Measurements from ENCODE around the gene ADAMTSL1.

Gene ADAMTSL1

DNA sequence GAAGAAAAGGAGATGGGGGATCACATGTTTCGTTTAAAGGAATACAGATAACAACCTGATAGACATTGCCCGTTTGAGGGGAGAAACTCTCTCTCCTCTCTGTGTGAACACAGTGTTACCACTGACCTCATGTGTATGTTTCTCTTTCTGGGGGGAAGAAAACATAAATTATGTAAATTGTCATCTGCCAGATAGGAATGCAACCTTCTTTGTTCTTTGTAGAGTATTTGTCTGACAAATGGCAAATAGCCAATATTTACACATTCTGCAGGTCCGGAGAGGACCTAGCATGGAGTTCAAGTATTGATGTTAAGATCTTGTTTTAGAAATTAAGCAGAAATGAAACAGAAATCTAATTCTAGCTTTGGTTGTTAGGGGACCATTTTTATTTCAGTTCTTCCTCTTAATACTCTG, 282.8 kb downstream of the ADAMTSL1 start:
- DNase-seq (ENCODE audit: low spot score in 2 of 2), result no peak
- H3K9me3 Mint-ChIP-seq, result no peaks in the 10 kb centered on the region

DNA sequence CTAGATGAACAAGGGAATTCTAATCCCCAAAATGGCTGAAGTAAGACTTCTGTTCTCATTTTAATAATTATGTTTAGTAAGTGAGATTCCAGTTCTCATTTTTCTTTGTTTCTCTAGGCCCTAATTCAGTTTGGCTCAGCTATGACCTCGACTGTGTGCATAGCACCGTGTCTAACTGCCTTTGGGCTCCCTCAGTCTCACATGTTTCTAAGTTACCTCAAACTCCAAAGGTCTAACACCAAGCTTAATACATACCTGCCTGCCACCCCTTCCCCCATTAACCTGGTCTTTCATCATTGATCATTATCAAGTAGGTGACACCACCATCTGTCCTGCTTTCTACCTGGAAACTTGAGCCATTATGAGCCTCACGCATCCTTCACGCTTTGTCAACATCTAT, 285.9 kb downstream of the ADAMTSL1 start:
- ATAC-seq (replicated peaks; ENCODE audit: extremely low read depth, poor library complexity, severe bottlenecking) (no peak), DNase-seq (ENCODE audit: low spot score in 2 of 2) (no peak)
- H3K27me3 Mint-ChIP-seq, result no peaks in the 10 kb centered on the region
- no peaks in the 10 kb centered on the region for H3K36me3 Mint-ChIP-seq (ENCODE audit: insufficient read depth)
- H3K27ac Mint-ChIP-seq (ENCODE audit: low read depth), result no peak overlapping the region
- H3K9me3 Mint-ChIP-seq, result no peaks in the 10 kb centered on the region
- no peaks in the 10 kb centered on the region for H3K4me1 Mint-ChIP-seq
- H3K4me3 Mint-ChIP-seq, result no peak overlapping the region

More for the DNA sequence above, 282.8 kb downstream of the ADAMTSL1 start:
- Mint-ChIP-seq H3K4me1 (no peaks in the 10 kb centered on the region), H3K27ac (ENCODE audit: low read depth) (no peak overlapping the region), H3K27me3 (no peaks in the 10 kb centered on the region), H3K4me3 (no peak overlapping the region), H3K36me3 (ENCODE audit: insufficient read depth) (no peaks in the 10 kb centered on the region)
- no peak for ATAC-seq (replicated peaks; ENCODE audit: extremely low read depth, poor library complexity, severe bottlenecking)

DNA sequence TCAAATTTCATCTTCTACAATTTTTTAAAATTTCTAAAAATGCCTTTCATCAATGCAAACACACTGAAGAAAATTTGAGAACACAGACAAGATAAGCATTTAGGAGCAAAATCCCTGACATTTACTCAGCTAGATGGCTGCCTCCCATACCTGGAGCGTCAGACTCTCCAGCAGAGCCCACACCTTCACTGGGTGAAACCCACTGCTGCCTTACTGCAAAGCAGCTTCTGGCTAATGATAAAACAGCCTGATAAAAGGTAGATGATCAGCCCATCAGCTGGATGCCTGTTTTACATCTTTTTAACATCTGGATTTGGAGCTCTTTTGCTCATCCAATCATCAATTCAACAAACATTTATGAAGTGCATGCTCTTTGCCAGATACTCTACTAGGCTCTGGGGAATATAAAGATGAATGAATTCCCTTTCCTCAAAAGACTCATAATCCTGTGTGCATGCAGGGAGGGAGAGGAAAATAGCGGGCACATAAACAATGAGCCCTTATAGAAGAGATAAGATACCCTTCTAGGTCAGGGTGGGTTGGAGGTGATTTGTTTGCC, 287.9 kb downstream of the ADAMTSL1 start:
- no peak overlapping the region for H3K4me3 Mint-ChIP-seq
- no peak for ATAC-seq (replicated peaks; ENCODE audit: extremely low read depth, poor library complexity, severe bottlenecking)
- H3K27me3 Mint-ChIP-seq, result peaks cover 16% of the 10 kb centered on the region

DNA sequence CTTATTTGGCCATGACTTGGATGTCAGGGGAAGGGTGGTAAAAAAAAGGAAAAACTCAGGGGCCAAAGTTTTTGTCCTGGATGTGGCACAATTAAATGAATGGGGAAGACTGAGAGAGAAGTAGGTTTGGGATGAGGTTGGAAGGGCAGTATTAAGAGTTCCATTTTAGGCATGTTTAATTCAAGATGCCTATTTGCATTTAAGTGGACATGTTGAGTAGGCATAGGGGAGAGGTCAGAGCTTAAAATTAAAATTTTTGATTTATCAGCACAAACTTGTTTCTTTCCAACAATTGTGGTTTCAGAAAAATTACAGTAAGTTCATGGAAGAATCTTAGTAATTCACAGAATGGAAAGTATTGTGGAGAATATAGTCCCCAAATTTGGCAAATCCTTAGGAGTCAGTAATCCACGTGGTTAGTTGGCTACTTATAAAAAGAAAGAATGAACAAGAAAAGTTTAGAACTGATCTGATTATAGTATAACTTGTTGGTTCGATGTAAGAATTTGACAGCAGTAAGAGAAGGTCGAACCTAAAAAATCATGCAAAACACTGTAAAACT, 293.1 kb downstream of the ADAMTSL1 start:
- ATAC-seq (replicated peaks; ENCODE audit: extremely low read depth, poor library complexity, severe bottlenecking), result no peak
- Mint-ChIP-seq H3K9me3 (no peaks in the 10 kb centered on the region), H3K36me3 (ENCODE audit: insufficient read depth) (no peaks in the 10 kb centered on the region), H3K27ac (ENCODE audit: low read depth) (no peak overlapping the region), H3K4me1 (no peaks in the 10 kb centered on the region), H3K4me3 (no peak overlapping the region), H3K27me3 (peaks cover 49% of the 10 kb centered on the region)
- no peak for DNase-seq (ENCODE audit: low spot score in 2 of 2)

More for the DNA sequence above, 287.9 kb downstream of the ADAMTSL1 start:
- no peaks in the 10 kb centered on the region for H3K4me1 Mint-ChIP-seq
- H3K36me3 Mint-ChIP-seq (ENCODE audit: insufficient read depth), result no peaks in the 10 kb centered on the region
- H3K9me3 Mint-ChIP-seq, result no peaks in the 10 kb centered on the region
- DNase-seq (ENCODE audit: low spot score in 2 of 2), result no peak
- H3K27ac Mint-ChIP-seq (ENCODE audit: low read depth), result no peak overlapping the region

DNA sequence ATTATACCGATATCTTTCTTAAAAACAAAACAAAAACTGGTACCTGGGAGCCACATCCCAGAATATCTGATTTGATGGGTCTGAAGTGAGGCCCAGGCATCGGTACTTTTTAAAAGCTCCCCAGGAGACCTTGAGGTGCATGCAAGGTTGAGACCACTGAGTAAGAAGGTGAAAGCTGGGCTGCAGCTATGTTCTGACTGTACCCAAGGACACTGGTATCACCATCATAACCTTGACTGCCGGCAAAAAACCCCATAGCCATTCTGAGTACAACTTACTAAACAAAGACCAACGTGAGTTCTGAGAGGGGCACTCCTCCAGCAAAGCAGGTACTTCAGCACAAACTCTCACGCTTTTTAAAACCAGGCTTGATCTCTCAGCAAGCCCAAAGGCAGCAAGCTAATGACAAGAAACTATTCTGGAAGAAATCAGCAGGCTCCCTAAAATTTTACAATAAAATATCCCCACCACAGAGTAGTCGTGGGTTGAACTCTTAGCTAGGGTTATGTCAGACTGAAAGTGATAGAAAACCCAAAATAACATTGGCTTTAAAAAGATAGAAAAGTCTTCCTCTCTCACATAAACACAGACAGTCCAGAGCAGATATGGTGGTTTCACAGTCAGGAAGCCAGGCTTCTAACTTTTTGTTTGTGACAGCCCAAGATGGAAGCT, 295.1 kb downstream of the ADAMTSL1 start:
- no peaks in the 10 kb centered on the region for H3K4me1 Mint-ChIP-seq
- no peak for DNase-seq (ENCODE audit: low spot score in 2 of 2)
- H3K27me3 Mint-ChIP-seq, result peaks cover 53% of the 10 kb centered on the region
- H3K4me3 Mint-ChIP-seq, result no peak overlapping the region
- ATAC-seq (replicated peaks; ENCODE audit: extremely low read depth, poor library complexity, severe bottlenecking), result no peak
- H3K36me3 Mint-ChIP-seq (ENCODE audit: insufficient read depth), result no peaks in the 10 kb centered on the region
- H3K9me3 Mint-ChIP-seq, result no peaks in the 10 kb centered on the region
- H3K27ac Mint-ChIP-seq (ENCODE audit: low read depth), result no peak overlapping the region

DNA sequence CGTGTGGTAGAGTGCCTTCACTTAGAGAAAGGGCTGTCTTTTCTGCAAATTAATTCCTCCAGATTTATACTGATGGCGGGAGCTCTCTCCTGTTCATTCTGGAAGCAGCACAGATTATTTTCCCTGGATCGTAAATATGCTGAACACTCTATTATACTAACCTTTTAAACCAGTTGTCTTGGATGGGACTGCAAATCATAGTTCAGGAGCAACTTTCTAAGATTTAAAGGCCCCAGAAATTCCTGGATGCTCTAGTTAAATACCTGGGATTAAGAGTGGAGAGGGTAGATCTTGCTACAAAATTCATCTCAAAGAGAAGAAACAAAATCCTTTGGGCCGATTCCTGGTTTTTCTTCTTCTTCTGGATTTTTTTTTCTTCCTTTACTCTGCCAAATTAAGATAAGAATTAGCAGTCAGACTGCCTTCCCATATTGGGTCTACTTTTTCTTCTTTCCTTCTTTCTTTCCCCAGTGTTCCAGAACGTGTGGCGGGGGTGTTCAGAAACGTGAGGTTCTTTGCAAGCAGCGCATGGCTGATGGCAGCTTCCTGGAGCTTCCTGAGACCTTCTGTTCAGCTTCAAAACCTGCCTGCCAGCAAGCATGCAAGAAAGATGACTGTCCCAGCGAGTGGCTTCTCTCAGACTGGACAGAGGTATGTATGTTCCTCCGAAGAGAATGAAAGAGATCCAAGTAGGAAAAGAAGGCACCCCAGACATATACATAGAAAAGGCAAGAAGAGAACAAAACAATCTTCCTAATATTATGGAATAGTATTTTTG, 296.4 kb downstream of the ADAMTSL1 start:
- Mint-ChIP-seq H3K4me3 (no peak overlapping the region), H3K9me3 (no peaks in the 10 kb centered on the region), H3K27me3 (peaks cover 52% of the 10 kb centered on the region), H3K4me1 (no peaks in the 10 kb centered on the region), H3K36me3 (ENCODE audit: insufficient read depth) (peaks cover 2% of the 10 kb centered on the region), H3K27ac (ENCODE audit: low read depth) (no peak overlapping the region)
- no peak for DNase-seq (ENCODE audit: low spot score in 2 of 2)
- ATAC-seq (replicated peaks; ENCODE audit: extremely low read depth, poor library complexity, severe bottlenecking), result no peak

DNA sequence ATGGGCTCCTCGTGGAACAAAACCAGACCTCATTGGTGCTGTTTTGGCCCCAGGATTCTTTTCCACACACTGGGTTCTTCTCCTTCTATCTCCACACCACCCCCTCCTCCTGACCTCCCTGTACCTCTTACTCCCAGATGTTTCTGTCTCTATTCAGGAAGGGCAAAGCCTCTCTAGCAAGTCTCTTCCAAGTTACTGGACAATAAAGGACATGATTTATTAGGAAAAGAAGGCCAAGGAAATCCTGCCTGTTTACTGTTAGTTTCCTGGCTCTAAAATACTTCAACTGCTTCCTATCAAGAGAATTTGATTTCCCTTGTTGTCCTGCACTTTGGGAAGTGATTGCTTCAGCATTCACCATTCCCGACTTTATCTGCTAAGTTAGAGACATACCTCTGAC, 297.1 kb downstream of the ADAMTSL1 start:
- no peaks in the 10 kb centered on the region for H3K9me3 Mint-ChIP-seq
- H3K36me3 Mint-ChIP-seq (ENCODE audit: insufficient read depth), result peaks cover 2% of the 10 kb centered on the region
- H3K27me3 Mint-ChIP-seq, result peaks cover 45% of the 10 kb centered on the region
- no peak overlapping the region for H3K4me3 Mint-ChIP-seq
- no peak overlapping the region for H3K27ac Mint-ChIP-seq (ENCODE audit: low read depth)
- ATAC-seq (replicated peaks; ENCODE audit: extremely low read depth, poor library complexity, severe bottlenecking), result no peak
- DNase-seq (ENCODE audit: low spot score in 2 of 2), result no peak
- no peaks in the 10 kb centered on the region for H3K4me1 Mint-ChIP-seq

DNA sequence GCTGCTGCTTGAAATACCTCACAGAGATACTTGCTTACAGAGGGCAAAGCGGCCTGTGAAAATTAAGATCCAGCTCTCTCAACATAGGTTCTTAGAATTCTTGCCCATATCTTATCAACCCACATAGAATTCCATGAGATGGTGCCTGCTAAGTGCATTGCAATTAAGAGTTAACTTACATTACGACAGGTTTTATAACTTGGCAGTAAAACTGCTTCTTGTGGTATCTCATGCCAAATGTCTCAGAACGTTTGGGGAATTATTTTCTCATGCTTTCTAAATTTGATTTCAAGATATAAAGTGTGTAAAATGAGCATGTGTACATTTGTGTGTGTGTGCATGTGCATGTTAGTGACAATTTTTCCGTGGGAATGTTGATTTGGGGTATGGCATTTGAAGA, 297.8 kb downstream of the ADAMTSL1 start:
- no peak for DNase-seq (ENCODE audit: low spot score in 2 of 2)
- Mint-ChIP-seq H3K4me3 (no peak overlapping the region), H3K27me3 (peaks cover 45% of the 10 kb centered on the region), H3K9me3 (no peaks in the 10 kb centered on the region), H3K27ac (ENCODE audit: low read depth) (no peak overlapping the region), H3K4me1 (no peaks in the 10 kb centered on the region), H3K36me3 (ENCODE audit: insufficient read depth) (peaks cover 2% of the 10 kb centered on the region)
- no peak for ATAC-seq (replicated peaks; ENCODE audit: extremely low read depth, poor library complexity, severe bottlenecking)

DNA sequence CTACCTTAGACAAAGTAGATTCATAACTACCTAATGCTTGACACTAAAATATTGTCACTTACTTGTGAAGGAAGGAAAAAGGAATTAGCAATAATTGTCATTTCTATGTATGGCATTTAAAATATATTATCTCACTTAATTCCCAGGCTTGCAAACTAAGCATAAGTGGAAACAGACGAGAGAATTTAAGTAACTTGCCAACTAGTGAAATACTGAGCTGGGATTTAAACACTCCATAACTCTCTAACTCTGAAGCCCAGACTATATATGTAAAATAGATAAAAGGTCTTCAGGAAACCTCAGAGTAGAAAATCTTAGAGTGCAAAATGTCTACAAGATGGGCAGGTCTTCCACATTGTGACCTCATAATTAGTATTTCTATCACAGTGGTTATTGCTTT, 301.3 kb downstream of the ADAMTSL1 start:
- DNase-seq (ENCODE audit: low spot score in 2 of 2) (no peak), ATAC-seq (replicated peaks; ENCODE audit: extremely low read depth, poor library complexity, severe bottlenecking) (no peak)
- Mint-ChIP-seq H3K27me3 (peaks cover 39% of the 10 kb centered on the region), H3K4me1 (no peaks in the 10 kb centered on the region), H3K9me3 (no peaks in the 10 kb centered on the region), H3K27ac (ENCODE audit: low read depth) (no peak overlapping the region), H3K4me3 (no peak overlapping the region), H3K36me3 (ENCODE audit: insufficient read depth) (peaks cover 2% of the 10 kb centered on the region)

DNA sequence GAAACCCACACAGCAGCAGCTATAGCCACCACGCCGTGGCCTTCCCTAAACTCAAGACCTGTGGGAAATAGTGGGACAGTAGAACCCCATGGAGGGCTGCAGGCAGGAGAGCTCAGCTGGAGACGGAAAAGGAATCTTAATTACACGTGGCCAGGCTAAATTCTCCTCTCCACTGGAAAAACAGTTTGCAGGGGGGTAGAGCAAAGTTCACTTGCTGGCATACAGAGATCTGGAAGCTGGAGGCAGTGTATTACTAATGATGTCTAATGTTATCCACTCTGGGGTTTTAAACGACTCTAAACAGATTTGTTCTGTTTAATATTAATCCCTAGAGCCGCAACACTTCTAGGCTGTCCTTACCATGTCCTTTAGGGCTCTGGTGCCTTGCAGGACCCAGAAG, 302.0 kb downstream of the ADAMTSL1 start:
- Mint-ChIP-seq H3K36me3 (ENCODE audit: insufficient read depth) (peaks cover 2% of the 10 kb centered on the region), H3K27ac (ENCODE audit: low read depth) (no peak overlapping the region), H3K4me3 (no peak overlapping the region), H3K27me3 (peaks cover 32% of the 10 kb centered on the region), H3K4me1 (no peaks in the 10 kb centered on the region), H3K9me3 (no peaks in the 10 kb centered on the region)
- DNase-seq (ENCODE audit: low spot score in 2 of 2) (no peak), ATAC-seq (replicated peaks; ENCODE audit: extremely low read depth, poor library complexity, severe bottlenecking) (no peak)

DNA sequence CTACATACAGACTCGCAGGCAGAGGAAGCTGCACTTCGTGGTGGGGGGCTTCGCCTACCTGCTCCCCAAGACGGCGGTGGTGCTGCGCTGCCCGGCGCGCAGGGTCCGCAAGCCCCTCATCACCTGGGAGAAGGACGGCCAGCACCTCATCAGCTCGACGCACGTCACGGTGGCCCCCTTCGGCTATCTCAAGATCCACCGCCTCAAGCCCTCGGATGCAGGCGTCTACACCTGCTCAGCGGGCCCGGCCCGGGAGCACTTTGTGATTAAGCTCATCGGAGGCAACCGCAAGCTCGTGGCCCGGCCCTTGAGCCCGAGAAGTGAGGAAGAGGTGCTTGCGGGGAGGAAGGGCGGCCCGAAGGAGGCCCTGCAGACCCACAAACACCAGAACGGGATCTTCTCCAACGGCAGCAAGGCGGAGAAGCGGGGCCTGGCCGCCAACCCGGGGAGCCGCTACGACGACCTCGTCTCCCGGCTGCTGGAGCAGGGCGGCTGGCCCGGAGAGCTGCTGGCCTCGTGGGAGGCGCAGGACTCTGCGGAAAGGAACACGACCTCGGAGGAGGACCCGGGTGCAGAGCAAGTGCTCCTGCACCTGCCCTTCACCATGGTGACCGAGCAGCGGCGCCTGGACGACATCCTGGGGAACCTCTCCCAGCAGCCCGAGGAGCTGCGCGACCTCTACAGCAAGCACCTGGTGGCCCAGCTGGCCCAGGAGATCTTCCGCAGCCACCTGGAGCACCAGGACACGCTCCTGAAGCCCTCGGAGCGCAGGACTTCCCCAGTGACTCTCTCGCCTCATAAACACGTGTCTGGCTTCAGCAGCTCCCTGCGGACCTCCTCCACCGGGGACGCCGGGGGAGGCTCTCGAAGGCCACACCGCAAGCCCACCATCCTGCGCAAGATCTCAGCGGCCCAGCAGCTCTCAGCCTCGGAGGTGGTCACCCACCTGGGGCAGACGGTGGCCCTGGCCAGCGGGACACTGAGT, 303.2 kb downstream of the ADAMTSL1 start:
- Mint-ChIP-seq H3K27me3 (peaks cover 20% of the 10 kb centered on the region), H3K9me3 (no peaks in the 10 kb centered on the region), H3K36me3 (ENCODE audit: insufficient read depth) (peaks cover 2% of the 10 kb centered on the region), H3K4me1 (no peaks in the 10 kb centered on the region), H3K4me3 (no peak overlapping the region), H3K27ac (ENCODE audit: low read depth) (no peak overlapping the region)
- DNase-seq (ENCODE audit: low spot score in 2 of 2) (no peak), ATAC-seq (replicated peaks; ENCODE audit: extremely low read depth, poor library complexity, severe bottlenecking) (no peak)

DNA sequence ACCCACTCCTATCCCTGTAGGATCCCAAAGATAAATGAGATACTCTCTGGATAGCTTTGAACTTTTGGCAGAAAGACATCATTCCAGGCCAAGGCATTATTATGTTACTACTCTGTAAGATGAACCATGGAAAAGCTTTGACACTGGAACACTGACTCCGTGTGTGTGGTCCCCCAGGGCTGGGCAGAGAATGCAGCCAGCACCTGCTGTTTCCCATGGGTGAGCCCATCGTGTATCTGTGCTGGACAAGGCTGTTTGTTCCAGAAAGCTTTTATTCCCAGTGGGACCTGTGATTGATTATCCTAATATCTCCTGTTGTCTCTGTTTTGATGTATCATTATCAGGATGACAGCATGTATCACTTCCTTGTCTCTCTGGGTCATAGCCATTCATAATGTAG, 304.2 kb downstream of the ADAMTSL1 start:
- DNase-seq (ENCODE audit: low spot score in 2 of 2), result no peak
- no peak overlapping the region for H3K27ac Mint-ChIP-seq (ENCODE audit: low read depth)
- peaks cover 26% of the 10 kb centered on the region for H3K27me3 Mint-ChIP-seq
- H3K9me3 Mint-ChIP-seq, result no peaks in the 10 kb centered on the region
- no peaks in the 10 kb centered on the region for H3K4me1 Mint-ChIP-seq
- peaks cover 2% of the 10 kb centered on the region for H3K36me3 Mint-ChIP-seq (ENCODE audit: insufficient read depth)
- no peak overlapping the region for H3K4me3 Mint-ChIP-seq
- ATAC-seq (replicated peaks; ENCODE audit: extremely low read depth, poor library complexity, severe bottlenecking), result no peak
